HG02973 (cell line): Measurements from ENCODE around the gene HLA-C.
"Not testable (repeated sequence)": the region's sequence is repeated elsewhere in the genome, so short reads cannot be mapped to it uniquely, and the experiment has no call there.

Source experiments
- ATAC-seq: cut with Tn5 transposase; IDR thresholded peaks from one replicate; pipeline ENCODE4 v1.9.1; 2021; ENCODE audit warnings: moderate library complexity; ENCODE audit not compliant: unreplicated experiment

The HLA-C gene

GRCh38 chr6:31270788-31271640, 878 bp downstream of the HLA-C start:
- ATAC-seq, result no peak

- no peak for ATAC-seq
Observed at GRCh38 chr6:31268836-31269235, 3.1 kb downstream of the HLA-C start.

- ATAC-seq, result no peak
Observed at GRCh38 chr6:31268369-31268765, 3.5 kb downstream of the HLA-C start.

GRCh38 chr6:31267651-31268368, 4.1 kb downstream of the HLA-C start:
- no peak for ATAC-seq

- no peak for ATAC-seq
Observed at GRCh38 chr6:31266567-31267360, 5.1 kb downstream of the HLA-C start.

- no peak for ATAC-seq
Observed at GRCh38 chr6:31265926-31266325, 6.0 kb downstream of the HLA-C start.

GRCh38 chr6:31263346-31263933, 8.5 kb downstream of the HLA-C start:
- not testable (repeated sequence) for ATAC-seq

GRCh38 chr6:31259995-31260394, 11.9 kb downstream of the HLA-C start:
- ATAC-seq, result not testable (repeated sequence)

- ATAC-seq, result no peak
Observed at GRCh38 chr6:31252625-31253024, 19.3 kb downstream of the HLA-C start.

GRCh38 chr6:31251261-31251660, 20.6 kb downstream of the HLA-C start:
- ATAC-seq, result no peak

GRCh38 chr6:31249184-31249583, 22.7 kb downstream of the HLA-C start:
- no peak for ATAC-seq

- ATAC-seq, result no peak
Observed at GRCh38 chr6:31247813-31248212, 24.1 kb downstream of the HLA-C start.

GRCh38 chr6:31246051-31246521, 25.8 kb downstream of the HLA-C start:
- no peak for ATAC-seq

- ATAC-seq, result no peak
Observed at GRCh38 chr6:31243508-31243907, 28.4 kb downstream of the HLA-C start.

- no peak for ATAC-seq
Observed at GRCh38 chr6:31239854-31240253, 32.0 kb downstream of the HLA-C start.

GRCh38 chr6:31234101-31234500, 37.8 kb downstream of the HLA-C start:
- ATAC-seq, result not testable (repeated sequence)

GRCh38 chr6:31228476-31228875, 43.4 kb downstream of the HLA-C start:
- ATAC-seq, result no peak

GRCh38 chr6:31227143-31227542, 44.7 kb downstream of the HLA-C start:
- ATAC-seq, result no peak

GRCh38 chr6:31225735-31226134, 46.2 kb downstream of the HLA-C start:
- ATAC-seq, result no peak

- no peak for ATAC-seq
Observed at GRCh38 chr6:31222496-31222895, 49.4 kb downstream of the HLA-C start.
